ENCODE data around the gene PCDH1. TPM values are rescaled to one million over a fixed set of nuclear protein-coding genes. Genes with fewer than 3 reads are reported as not detected.

PCDH1 gene
- total RNA-seq, 3 donors from 2014 or later: 0.05 to 0.24 (median 0.14) TPM

GRCh38 chr5:141881886-141882285 lies 3.7 kb upstream of the PCDH1 start:
- Mint-ChIP-seq H3K27me3 (ENCODE audit: low read depth) (peaks cover 81% of the 10 kb centered on the region), H3K36me3 (ENCODE audit: insufficient read depth) (no peaks in the 10 kb centered on the region), H3K4me1 (ENCODE audit: low read depth) (peaks cover 24% of the 10 kb centered on the region), H3K9me3 (no peaks in the 10 kb centered on the region), H3K4me3 (no peak overlapping the region)
- DNase-seq (no peak), ATAC-seq (no peak)

- H3K4me1 Mint-ChIP-seq (ENCODE audit: low read depth): peaks cover 24% of the 10 kb centered on the region
- H3K27me3 Mint-ChIP-seq (ENCODE audit: low read depth): peaks cover 79% of the 10 kb centered on the region
- no peaks in the 10 kb centered on the region for H3K9me3 Mint-ChIP-seq
- ATAC-seq (no peak), DNase-seq (no peak)
- no peak overlapping the region for H3K4me3 Mint-ChIP-seq
- no peaks in the 10 kb centered on the region for H3K36me3 Mint-ChIP-seq (ENCODE audit: insufficient read depth)
Measured at GRCh38 chr5:141880961-141881801, 3.0 kb upstream of the PCDH1 start.

- Mint-ChIP-seq H3K4me3 (no peak overlapping the region), H3K36me3 (ENCODE audit: insufficient read depth) (no peaks in the 10 kb centered on the region), H3K4me1 (ENCODE audit: low read depth) (peaks cover 31% of the 10 kb centered on the region), H3K27me3 (ENCODE audit: low read depth) (peaks cover 79% of the 10 kb centered on the region), H3K9me3 (no peaks in the 10 kb centered on the region)
- DNase-seq (no peak), ATAC-seq (no peak)
Measured at GRCh38 chr5:141879941-141880738, 1.9 kb upstream of the PCDH1 start.

- H3K27me3 Mint-ChIP-seq (ENCODE audit: low read depth): peaks cover 79% of the 10 kb centered on the region
- peaks cover 32% of the 10 kb centered on the region for H3K4me1 Mint-ChIP-seq (ENCODE audit: low read depth)
- no peak for ATAC-seq
- H3K9me3 Mint-ChIP-seq: no peaks in the 10 kb centered on the region
- H3K4me3 Mint-ChIP-seq: peak overlapping the region; percentile 76
- no peak for DNase-seq
- no peaks in the 10 kb centered on the region for H3K36me3 Mint-ChIP-seq (ENCODE audit: insufficient read depth)
Measured at GRCh38 chr5:141879426-141879759, 1.2 kb upstream of the PCDH1 start.

GRCh38 chr5:141878711-141879425 lies 658 bp upstream of the PCDH1 start:
- ATAC-seq: peak; percentile 82 to 83
- no peaks in the 10 kb centered on the region for H3K9me3 Mint-ChIP-seq
- peaks cover 31% of the 10 kb centered on the region for H3K4me1 Mint-ChIP-seq (ENCODE audit: low read depth)
- H3K4me3 Mint-ChIP-seq: peak overlapping the region; percentile 76
- peaks cover 79% of the 10 kb centered on the region for H3K27me3 Mint-ChIP-seq (ENCODE audit: low read depth)
- no peaks in the 10 kb centered on the region for H3K36me3 Mint-ChIP-seq (ENCODE audit: insufficient read depth)
- DNase-seq: peak; percentile 87

- H3K27me3 Mint-ChIP-seq (ENCODE audit: low read depth): peaks cover 77% of the 10 kb centered on the region
- H3K9me3 Mint-ChIP-seq: no peaks in the 10 kb centered on the region
- no peaks in the 10 kb centered on the region for H3K36me3 Mint-ChIP-seq (ENCODE audit: insufficient read depth)
- DNase-seq (no peak), ATAC-seq (peak; percentile 8 to 14)
- H3K4me3 Mint-ChIP-seq: peak overlapping the region; percentile 70
- H3K4me1 Mint-ChIP-seq (ENCODE audit: low read depth): peaks cover 29% of the 10 kb centered on the region
Measured at GRCh38 chr5:141877356-141878185, 639 bp downstream of the PCDH1 start.

- H3K4me3 Mint-ChIP-seq: peak overlapping the region; percentile 70
- H3K36me3 Mint-ChIP-seq (ENCODE audit: insufficient read depth): no peaks in the 10 kb centered on the region
- no peaks in the 10 kb centered on the region for H3K9me3 Mint-ChIP-seq
- no peak for ATAC-seq
- peaks cover 29% of the 10 kb centered on the region for H3K4me1 Mint-ChIP-seq (ENCODE audit: low read depth)
- DNase-seq: no peak
- H3K27me3 Mint-ChIP-seq (ENCODE audit: low read depth): peaks cover 75% of the 10 kb centered on the region
Measured at GRCh38 chr5:141876628-141877355, 1.4 kb downstream of the PCDH1 start.

GRCh38 chr5:141875795-141876627 lies 2.2 kb downstream of the PCDH1 start:
- peaks cover 69% of the 10 kb centered on the region for H3K27me3 Mint-ChIP-seq (ENCODE audit: low read depth)
- H3K36me3 Mint-ChIP-seq (ENCODE audit: insufficient read depth): no peaks in the 10 kb centered on the region
- H3K4me1 Mint-ChIP-seq (ENCODE audit: low read depth): peaks cover 29% of the 10 kb centered on the region
- no peak for ATAC-seq
- no peak for DNase-seq
- H3K9me3 Mint-ChIP-seq: no peaks in the 10 kb centered on the region
- no peak overlapping the region for H3K4me3 Mint-ChIP-seq

GRCh38 chr5:141875022-141875740 lies 3.0 kb downstream of the PCDH1 start:
- no peak overlapping the region for H3K4me3 Mint-ChIP-seq
- H3K9me3 Mint-ChIP-seq: no peaks in the 10 kb centered on the region
- peaks cover 68% of the 10 kb centered on the region for H3K27me3 Mint-ChIP-seq (ENCODE audit: low read depth)
- ATAC-seq: no peak
- H3K4me1 Mint-ChIP-seq (ENCODE audit: low read depth): peaks cover 29% of the 10 kb centered on the region
- DNase-seq: no peak
- no peaks in the 10 kb centered on the region for H3K36me3 Mint-ChIP-seq (ENCODE audit: insufficient read depth)

- Mint-ChIP-seq H3K4me1 (ENCODE audit: low read depth) (peaks cover 27% of the 10 kb centered on the region), H3K36me3 (ENCODE audit: insufficient read depth) (no peaks in the 10 kb centered on the region)
Measured at GRCh38 chr5:141874262-141874964, 3.8 kb downstream of the PCDH1 start.

GRCh38 chr5:141873933-141874261 lies 4.3 kb downstream of the PCDH1 start:
- DNase-seq: no peak
- Mint-ChIP-seq H3K36me3 (ENCODE audit: insufficient read depth) (no peaks in the 10 kb centered on the region), H3K4me1 (ENCODE audit: low read depth) (peaks cover 22% of the 10 kb centered on the region), H3K4me3 (no peak overlapping the region), H3K9me3 (no peaks in the 10 kb centered on the region), H3K27me3 (ENCODE audit: low read depth) (peaks cover 58% of the 10 kb centered on the region)
- no peak for ATAC-seq

More at GRCh38 chr5:141874262-141874964, 3.8 kb downstream of the PCDH1 start:
- Mint-ChIP-seq H3K27me3 (ENCODE audit: low read depth) (peaks cover 62% of the 10 kb centered on the region), H3K4me3 (no peak overlapping the region), H3K9me3 (no peaks in the 10 kb centered on the region)
- DNase-seq (no peak), ATAC-seq (no peak)

Measured in activated T-cell treated with anti-CD3 and anti-CD28 coated beads, Interleukin-2, amount 50 U/mL, for 4 hours (primary cell).